GM18867 (cell line): ENCODE measurements around the gene CABP1.
"Not testable (repeated sequence)": the region's sequence is repeated elsewhere in the genome, so short reads cannot be mapped to it uniquely, and the experiment has no call there.

Source experiments
- ATAC-seq: cut with Tn5 transposase; IDR thresholded peaks from one replicate; pipeline ENCODE4 v1.9.1; 2021; ENCODE audit warnings: mild to moderate bottlenecking, moderate library complexity; ENCODE audit not compliant: unreplicated experiment

The CABP1 gene

GRCh38 chr12:120663741-120664140 lies 23.3 kb downstream of the CABP1 start:
- no peak for ATAC-seq

DNA sequence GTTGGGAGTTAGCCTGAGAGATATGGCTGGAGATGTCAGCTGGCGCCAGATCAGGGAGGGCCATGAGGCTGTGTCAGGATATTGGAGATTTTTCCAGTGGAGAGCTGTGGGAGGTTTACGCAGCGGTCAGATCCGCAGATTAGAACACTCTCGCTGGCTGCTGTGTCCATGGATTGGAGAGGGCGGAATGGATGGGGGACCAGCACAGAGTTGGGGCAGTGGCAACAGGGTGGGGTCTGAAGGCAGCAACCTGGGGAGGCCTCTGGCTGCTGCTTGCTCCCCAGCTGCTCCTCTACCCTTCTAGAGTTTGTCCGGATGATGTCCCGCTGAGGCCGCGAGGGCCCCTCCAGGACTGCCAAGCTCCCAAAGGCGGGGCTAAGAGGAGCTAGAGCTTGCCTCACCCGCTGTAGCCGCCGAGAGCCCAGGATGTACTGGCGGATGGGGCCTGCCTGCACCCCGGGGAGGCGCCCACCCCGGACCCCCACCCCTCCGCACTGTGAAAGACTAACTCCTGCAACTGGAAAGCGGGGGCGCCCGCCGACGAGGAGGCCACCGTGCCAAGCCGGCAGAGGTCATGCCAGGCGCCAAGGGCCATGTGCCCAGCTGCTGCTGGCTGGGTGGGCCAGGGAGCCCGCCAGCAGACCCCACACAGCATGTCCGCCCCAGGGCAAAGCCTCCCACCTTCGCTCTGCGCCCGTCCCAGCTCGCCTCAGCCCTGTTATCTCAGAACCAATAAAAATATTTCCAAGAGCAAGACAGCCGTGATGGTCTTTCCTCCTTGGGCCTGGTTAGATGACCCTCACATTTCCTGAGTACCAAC lies 26.4 kb downstream of the CABP1 start:
- no peak for ATAC-seq

GRCh38 chr12:120668091-120668867 lies 27.9 kb downstream of the CABP1 start:
- ATAC-seq = no peak

- ATAC-seq = peak; percentile 52
Measured at GRCh38 chr12:120668868-120669840, 28.7 kb downstream of the CABP1 start.

- ATAC-seq = not testable (repeated sequence)
Measured at GRCh38 chr12:120670237-120670636, 29.8 kb downstream of the CABP1 start.

GRCh38 chr12:120670667-120671066 lies 30.2 kb downstream of the CABP1 start:
- no peak for ATAC-seq

DNA sequence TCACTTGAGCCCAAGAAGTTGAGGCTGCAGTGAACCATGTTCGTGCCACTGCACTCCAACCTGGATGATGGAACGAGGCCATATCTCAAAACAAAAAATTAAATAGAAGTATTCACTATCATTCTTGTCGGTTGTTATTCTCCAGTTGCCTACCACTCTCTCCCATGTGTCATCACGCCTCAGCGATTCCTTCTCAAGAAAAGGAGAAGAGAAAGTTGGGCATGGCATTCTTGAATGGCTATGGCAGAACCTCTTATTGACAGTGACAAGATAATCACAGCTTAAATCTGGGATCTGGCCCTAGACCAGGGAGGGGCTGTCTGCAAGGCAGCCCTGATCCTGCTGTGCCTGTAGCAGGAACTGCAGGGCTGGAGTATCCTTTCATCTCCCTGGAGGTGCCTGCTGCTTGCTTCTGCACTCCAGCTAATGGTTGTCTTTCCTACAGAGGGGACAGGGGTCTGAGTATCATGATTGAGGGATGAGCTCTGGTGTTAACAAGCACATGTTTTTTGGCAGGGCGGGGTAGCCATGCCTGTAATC lies 33.7 kb downstream of the CABP1 start:
- ATAC-seq = no peak

DNA sequence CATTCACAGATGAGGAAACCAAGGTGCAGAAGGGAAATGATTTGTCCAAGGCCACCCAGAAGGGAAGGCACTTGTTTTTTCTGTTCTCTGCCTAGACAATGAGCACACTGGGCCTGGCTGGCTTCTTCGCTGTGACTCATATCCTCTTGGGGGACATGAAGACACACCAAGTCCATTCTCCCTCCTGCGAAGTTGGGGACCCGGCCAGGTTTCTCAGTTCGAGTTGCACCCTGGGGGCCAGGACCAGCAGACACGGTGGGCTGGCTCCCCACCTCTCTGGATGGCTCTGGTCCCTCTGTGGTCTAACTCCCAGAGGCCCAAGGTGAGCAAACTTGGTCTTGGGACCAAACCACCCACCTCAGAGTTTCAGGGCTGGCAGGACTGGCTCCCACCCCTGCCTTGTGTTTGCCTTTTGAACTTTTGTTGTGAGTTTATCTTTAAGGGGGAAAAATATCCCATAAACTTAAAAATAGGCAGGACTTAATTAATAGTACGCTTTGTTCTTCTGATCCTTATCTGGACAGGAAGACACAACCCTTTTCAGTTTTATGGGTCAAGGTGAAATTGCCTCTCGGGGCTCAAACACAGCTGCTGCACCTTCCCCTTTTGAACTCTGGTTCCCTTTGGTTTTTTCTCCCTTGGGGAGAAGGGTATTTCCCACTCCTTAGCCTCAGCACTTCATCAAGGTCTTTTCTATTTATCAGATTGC lies 37.5 kb downstream of the CABP1 start:
- no peak for ATAC-seq

DNA sequence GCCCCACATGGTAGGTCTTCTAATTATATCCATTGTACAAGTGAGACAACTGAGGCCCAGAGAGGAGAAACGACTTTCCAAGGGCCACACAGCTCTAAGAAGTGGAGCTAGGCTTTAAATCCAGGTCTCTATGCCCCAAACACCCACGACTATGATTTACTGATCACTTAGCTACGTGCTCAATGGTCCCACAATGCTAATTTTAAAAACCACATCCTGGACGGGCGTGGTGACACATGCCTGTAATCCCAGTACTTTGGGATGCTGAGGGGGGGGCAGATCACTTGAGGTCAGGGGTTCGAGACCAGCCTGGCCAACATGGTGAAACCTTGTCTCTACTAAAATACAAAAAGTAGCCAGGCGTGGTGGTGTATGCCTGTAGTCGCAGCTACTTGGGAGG lies 38.1 kb downstream of the CABP1 start:
- ATAC-seq = no peak

- ATAC-seq = no peak
Measured at GRCh38 chr12:120680165-120680738, 39.8 kb downstream of the CABP1 start.

GRCh38 chr12:120684523-120684932 lies 44.1 kb downstream of the CABP1 start:
- ATAC-seq = no peak

- ATAC-seq = no peak
Measured at GRCh38 chr12:120685522-120685921, 45.1 kb downstream of the CABP1 start.

DNA sequence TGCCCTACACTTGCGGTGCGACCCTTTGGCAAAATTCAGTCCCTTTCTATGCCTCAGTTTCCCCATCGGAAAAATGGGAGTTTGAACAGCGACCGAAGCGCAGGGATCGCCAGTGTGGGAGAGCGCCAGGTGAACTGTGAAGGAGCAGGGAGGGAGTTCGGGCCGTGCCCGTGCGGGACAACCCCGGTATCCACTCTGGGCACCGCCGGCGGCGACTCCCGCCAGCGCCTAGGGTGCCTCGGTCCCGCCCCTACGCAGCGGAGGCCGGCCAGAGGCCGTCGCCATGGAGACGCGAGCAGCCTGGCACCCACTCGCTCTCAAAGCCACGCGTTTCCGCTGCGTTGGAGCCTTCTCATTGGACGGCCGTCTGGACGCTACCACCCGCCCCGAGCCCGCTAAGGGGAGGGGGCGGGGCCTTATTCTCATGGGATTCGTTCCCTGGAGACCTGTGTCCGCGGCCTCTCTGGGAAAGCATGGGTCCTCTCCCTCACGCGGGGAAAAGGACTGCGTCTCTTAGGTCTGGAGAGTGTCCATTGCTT lies 45.8 kb downstream of the CABP1 start:
- ATAC-seq = peak; percentile 72

GRCh38 chr12:120686690-120687577 lies 46.5 kb downstream of the CABP1 start, which contains the start of gene MLEC:
Gene MLEC, plus strand, starts transcription at chr12:120687149. Its CDS starts 148 bp downstream, at chr12:120687297.
- ATAC-seq = peak; percentile 69

DNA sequence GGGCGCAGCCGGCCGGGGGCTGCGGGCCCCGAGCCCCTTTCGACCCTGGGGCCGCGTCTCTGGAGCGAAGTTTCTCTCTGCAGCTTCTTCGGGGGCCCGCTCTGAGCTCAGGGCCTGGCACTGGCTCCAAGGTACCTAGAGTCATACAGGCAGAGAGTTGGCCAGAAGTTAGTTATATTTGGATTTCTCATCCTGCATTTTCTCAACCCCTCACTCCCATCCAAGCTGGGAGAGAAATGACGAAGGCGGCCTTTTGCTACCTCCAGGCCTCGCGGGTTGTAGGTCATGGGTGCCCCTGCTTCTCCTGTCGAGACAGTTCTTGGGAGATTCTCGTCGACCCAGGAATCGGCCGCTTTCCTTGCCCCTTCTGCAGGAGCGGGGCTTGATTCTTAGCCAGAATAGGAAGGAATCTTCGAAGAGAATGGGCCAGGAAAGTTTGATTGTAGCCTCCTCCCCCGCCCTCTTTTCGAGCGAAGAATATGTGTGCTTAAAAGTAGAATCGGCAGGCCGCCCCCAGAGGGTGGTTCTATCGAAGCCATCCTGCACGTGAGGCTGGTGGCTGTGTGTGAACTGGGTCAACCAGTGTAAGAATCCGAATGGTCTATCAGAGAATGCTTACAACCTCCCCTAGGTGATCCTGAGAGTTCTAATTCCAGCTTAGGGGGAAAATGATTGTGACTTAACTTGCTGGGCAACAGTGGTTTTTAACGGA lies 47.3 kb downstream of the CABP1 start:
- no peak for ATAC-seq

- no peak for ATAC-seq
Measured at GRCh38 chr12:120688527-120689071, 48.2 kb downstream of the CABP1 start.

- ATAC-seq = no peak
Measured at GRCh38 chr12:120689397-120690082, 49.1 kb downstream of the CABP1 start.
